Erythroblast (primary cell): ENCODE data around the gene RAB31.

Experiments used
- GATA1 ChIP-seq: IDR thresholded peaks from 2 replicates; pipeline ENCODE4 v1.6.1; 2011; ENCODE audit warnings: low read depth, mild to moderate bottlenecking, control low read depth, low read length, moderate library complexity
- POLR2A ChIP-seq: IDR thresholded peaks from 2 replicates; pipeline ENCODE4 v1.6.1; 2011; ENCODE audit warnings: mild to moderate bottlenecking, low read length

GRCh38 chr18:9685615-9685890 lies 22.5 kb upstream of the RAB31 start:
- TF ChIP-seq POLR2A (no peak), GATA1 (no peak)
